ENCODE results near the gene KAZN. TPM values are rescaled to one million over a fixed set of nuclear protein-coding genes. Genes with fewer than 3 reads are reported as not detected.

The KAZN gene
- total RNA-seq, 2 experiments from 2014 or later, result 0.22 to 0.55 TPM

DNA sequence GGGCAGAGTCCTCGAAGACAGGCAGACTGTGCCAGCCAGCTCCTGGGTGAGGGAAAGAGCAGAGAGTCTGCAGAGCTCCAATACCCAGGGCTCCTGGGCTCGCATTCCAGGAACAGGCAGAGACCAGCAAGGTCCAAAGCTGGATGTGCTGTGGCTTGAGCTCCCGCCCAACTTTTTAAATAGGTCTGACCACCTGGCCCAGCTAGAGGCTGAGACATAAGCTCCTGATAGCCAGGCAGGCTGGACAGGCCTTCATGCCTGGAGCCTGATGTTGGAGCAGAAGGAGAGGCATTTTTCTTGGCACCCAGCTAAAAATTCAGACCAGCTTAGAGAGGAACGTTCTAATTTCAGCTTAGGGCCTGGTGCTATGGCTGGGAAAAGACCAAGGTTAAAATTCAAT lies 376.6 kb downstream of the KAZN start:
- Mint-ChIP-seq H3K36me3 (ENCODE audit: low read depth) (no peaks in the 10 kb centered on the region), H3K4me1 (ENCODE audit: low read depth) (peaks cover 6% of the 10 kb centered on the region), H3K9me3 (peaks cover 6% of the 10 kb centered on the region), H3K4me3 (no peak overlapping the region), H3K27ac (no peak overlapping the region), H3K27me3 (peaks cover 5% of the 10 kb centered on the region)
- Histone ChIP-seq H3K27ac (ENCODE audit: low read depth in 1 of 2, low read length in 2 of 2) (no peak overlapping the region), H3K36me3 (ENCODE audit: insufficient read depth, low read length) (no peaks in the 10 kb centered on the region), H3K4me3 (ENCODE audit: low read length) (no peak overlapping the region), H3K9me3 (ENCODE audit: control insufficient read depth in 1 of 2, insufficient read depth in 1 of 2, low read length in 2 of 2) (peaks cover 7 to 10% of the 10 kb centered on the region in 2 experiments), H3K27me3 (ENCODE audit: control insufficient read depth in 1 of 2, insufficient read depth in 2 of 2, low read length in 2 of 2) (no peaks in the 10 kb centered on the region), H3K4me1 (ENCODE audit: insufficient read depth, low read length) (peaks cover under 1% of the 10 kb centered on the region)
- intact Hi-C loops (cut with DNase I, micrococcal nuclease), result no loop called here
- ChIA-PET POLR2A (no interaction called here), CTCF (no interaction called here)
- DNase-seq (no peak), ATAC-seq (ENCODE audit: poor library complexity) (no peak)
- TF ChIP-seq, protein P1, sequence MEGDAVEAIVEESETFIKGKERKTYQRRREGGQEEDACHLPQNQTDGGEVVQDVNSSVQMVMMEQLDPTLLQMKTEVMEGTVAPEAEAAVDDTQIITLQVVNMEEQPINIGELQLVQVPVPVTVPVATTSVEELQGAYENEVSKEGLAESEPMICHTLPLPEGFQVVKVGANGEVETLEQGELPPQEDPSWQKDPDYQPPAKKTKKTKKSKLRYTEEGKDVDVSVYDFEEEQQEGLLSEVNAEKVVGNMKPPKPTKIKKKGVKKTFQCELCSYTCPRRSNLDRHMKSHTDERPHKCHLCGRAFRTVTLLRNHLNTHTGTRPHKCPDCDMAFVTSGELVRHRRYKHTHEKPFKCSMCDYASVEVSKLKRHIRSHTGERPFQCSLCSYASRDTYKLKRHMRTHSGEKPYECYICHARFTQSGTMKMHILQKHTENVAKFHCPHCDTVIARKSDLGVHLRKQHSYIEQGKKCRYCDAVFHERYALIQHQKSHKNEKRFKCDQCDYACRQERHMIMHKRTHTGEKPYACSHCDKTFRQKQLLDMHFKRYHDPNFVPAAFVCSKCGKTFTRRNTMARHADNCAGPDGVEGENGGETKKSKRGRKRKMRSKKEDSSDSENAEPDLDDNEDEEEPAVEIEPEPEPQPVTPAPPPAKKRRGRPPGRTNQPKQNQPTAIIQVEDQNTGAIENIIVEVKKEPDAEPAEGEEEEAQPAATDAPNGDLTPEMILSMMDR (IDR thresholded peaks at IDR 0.05), result no peak

DNA sequence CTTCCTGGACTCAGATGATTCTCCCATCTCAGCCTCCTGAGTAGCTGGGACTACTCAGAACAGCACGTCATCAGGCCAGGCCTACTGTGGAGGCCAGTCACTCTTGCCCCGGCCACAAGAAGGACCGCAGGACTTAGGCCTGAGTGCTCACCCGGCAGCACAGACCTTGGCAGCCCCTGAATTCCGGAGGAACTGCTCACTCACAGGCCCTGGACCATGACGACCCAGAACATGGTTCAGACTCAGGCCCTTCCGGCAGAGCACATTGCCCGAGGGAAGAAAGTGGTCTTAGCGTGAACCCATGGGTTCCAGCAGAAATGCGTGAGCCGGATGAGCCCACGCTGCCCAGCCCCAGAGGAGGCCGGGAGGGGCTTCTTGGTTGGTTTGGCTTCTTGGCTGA lies 377.8 kb downstream of the KAZN start:
- H3K4me3 ChIP-seq (ENCODE audit: low read length), result no peak overlapping the region
- intact Hi-C loops (cut with DNase I, micrococcal nuclease), result no loop called here
- TF ChIP-seq, protein P1 (IDR thresholded peaks at IDR 0.05), result no peak

DNA sequence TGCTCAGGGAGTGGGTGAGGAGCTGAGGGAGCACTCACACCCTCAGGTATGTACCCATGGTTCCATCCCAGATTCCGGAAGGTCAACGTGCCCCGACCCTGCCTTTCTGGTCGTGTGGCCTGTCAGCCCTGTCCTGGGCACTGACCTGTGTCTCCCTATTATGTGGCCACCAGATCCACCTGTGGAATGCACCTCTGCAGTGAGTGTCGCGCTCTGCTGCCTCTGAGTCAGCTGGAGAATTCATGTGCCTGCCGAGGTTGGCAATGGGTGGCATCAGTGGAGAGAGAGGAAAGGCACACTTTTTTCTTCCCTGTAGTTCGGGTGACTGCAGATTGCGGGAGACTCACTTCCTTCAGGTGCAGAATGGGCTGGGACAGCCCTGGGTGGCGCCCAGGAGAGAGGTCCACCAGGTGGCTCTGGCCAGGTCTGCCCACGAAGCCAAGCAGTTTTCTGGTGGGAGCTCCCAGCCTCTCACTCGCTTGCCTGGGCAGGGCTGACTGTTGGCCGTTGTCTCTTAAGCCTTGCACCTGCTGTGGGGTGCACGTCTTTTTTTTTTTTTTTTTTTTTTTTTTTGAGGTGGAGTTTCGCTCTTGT lies 378.9 kb downstream of the KAZN start:
- ChIA-PET CTCF (no interaction called here), POLR2A (no interaction called here)
- Histone ChIP-seq H3K36me3 (ENCODE audit: insufficient read depth, low read length) (no peaks in the 10 kb centered on the region), H3K4me1 (ENCODE audit: insufficient read depth, low read length) (no peaks in the 10 kb centered on the region), H3K4me3 (ENCODE audit: low read length) (no peak overlapping the region), H3K27me3 (ENCODE audit: control insufficient read depth in 1 of 2, insufficient read depth in 2 of 2, low read length in 2 of 2) (no peaks in the 10 kb centered on the region), H3K9me3 (ENCODE audit: control insufficient read depth in 1 of 2, insufficient read depth in 1 of 2, low read length in 2 of 2) (peaks cover 7 to 10% of the 10 kb centered on the region in 2 experiments), H3K27ac (ENCODE audit: low read depth in 1 of 2, low read length in 2 of 2) (no peak overlapping the region)
- H3K36me3 Mint-ChIP-seq (ENCODE audit: low read depth), result no peaks in the 10 kb centered on the region
- H3K4me3 Mint-ChIP-seq, result no peak overlapping the region
- no peaks in the 10 kb centered on the region for H3K4me1 Mint-ChIP-seq (ENCODE audit: low read depth)
- intact Hi-C loops (cut with DNase I, micrococcal nuclease), result no loop called here
- TF ChIP-seq, protein P1 (IDR thresholded peaks at IDR 0.05), result no peak
- no peak for ATAC-seq (ENCODE audit: poor library complexity)
- no peak for DNase-seq
- no peaks in the 10 kb centered on the region for H3K27me3 Mint-ChIP-seq
- peaks cover 6% of the 10 kb centered on the region for H3K9me3 Mint-ChIP-seq
- H3K27ac Mint-ChIP-seq, result no peak overlapping the region

More for the DNA sequence above, 377.8 kb downstream of the KAZN start:
- POLR2A ChIA-PET, result no interaction called here
- Mint-ChIP-seq H3K36me3 (ENCODE audit: low read depth) (no peaks in the 10 kb centered on the region), H3K27ac (no peak overlapping the region), H3K4me1 (ENCODE audit: low read depth) (no peaks in the 10 kb centered on the region), H3K9me3 (peaks cover 6% of the 10 kb centered on the region), H3K27me3 (peaks cover 3% of the 10 kb centered on the region), H3K4me3 (no peak overlapping the region)
- Histone ChIP-seq H3K27me3 (ENCODE audit: control insufficient read depth in 1 of 2, insufficient read depth in 2 of 2, low read length in 2 of 2) (no peaks in the 10 kb centered on the region), H3K9me3 (ENCODE audit: control insufficient read depth in 1 of 2, insufficient read depth in 1 of 2, low read length in 2 of 2) (peaks cover 7 to 10% of the 10 kb centered on the region in 2 experiments), H3K36me3 (ENCODE audit: insufficient read depth, low read length) (no peaks in the 10 kb centered on the region), H3K4me1 (ENCODE audit: insufficient read depth, low read length) (no peaks in the 10 kb centered on the region), H3K27ac (ENCODE audit: low read depth in 1 of 2, low read length in 2 of 2) (no peak overlapping the region)
- no peak for ATAC-seq (ENCODE audit: poor library complexity)
- no peak for DNase-seq
- CTCF ChIA-PET, result no interaction called here

Data from CD4-positive, alpha-beta T cell (primary cell).